ENCODE data around the gene ZP4.

Gene ZP4

DNA sequence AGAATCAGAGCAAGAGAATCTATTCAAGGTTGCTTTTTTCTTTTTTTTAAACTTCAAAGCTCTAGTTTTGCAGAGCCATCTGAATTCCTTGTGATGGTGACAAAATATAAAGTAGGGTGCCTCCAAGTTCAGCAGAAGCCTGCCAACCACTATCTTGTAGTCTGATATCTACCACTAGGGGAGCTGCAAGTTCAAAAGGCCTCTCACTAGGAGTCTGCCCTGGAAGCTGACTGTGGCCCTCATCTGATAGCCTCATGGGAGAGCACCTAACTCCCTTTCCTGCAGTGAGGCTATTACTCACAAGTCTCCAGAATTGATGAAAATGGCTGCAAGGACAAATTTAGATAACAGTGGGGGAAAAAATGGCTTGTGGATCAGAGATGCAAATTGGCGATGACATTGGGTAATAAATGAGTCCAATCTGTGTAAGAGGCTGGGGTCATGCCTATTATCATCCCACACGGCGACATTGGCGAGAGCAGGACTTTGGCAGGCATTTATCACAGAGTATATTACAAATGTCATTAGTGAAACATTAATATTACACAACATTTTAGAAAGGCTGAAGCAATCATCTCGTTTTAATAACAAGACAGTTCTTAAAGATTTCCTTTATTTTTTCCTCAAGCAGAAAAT lies 10.7 kb upstream of the ZP4 start:
- Histone ChIP-seq H3K27ac (ENCODE audit: low read length) (no peak overlapping the region), H2AFZ (ENCODE audit: low read length) (no peak overlapping the region), H3K36me3 (replicated peaks; ENCODE audit: insufficient read depth, low read length) (no peaks in the 10 kb centered on the region), H3K27me3 (replicated peaks; ENCODE audit: insufficient read depth, low read length) (no peaks in the 10 kb centered on the region), H3K4me2 (ENCODE audit: low read depth, low read length) (no peak overlapping the region), H3K9ac (ENCODE audit: low read length) (no peak overlapping the region), H3K79me2 (ENCODE audit: low read length) (no peaks in the 10 kb centered on the region), H3K4me1 (ENCODE audit: low read length) (no peaks in the 10 kb centered on the region), H4K20me1 (ENCODE audit: insufficient read depth, low read length) (no peaks in the 10 kb centered on the region), H3K4me3 (ENCODE audit: low read length) (no peak overlapping the region), H3K9me3 (replicated peaks; ENCODE audit: insufficient read depth, low read length) (no peaks in the 10 kb centered on the region), H3F3A (ENCODE audit: insufficient read depth, low read length) (no peaks in the 10 kb centered on the region), H3K9me2 (replicated peaks; ENCODE audit: insufficient read depth, low read length) (no peaks in the 10 kb centered on the region)
- DNase-seq, result peak; percentile 27
- TF ChIP-seq, protein P1, sequence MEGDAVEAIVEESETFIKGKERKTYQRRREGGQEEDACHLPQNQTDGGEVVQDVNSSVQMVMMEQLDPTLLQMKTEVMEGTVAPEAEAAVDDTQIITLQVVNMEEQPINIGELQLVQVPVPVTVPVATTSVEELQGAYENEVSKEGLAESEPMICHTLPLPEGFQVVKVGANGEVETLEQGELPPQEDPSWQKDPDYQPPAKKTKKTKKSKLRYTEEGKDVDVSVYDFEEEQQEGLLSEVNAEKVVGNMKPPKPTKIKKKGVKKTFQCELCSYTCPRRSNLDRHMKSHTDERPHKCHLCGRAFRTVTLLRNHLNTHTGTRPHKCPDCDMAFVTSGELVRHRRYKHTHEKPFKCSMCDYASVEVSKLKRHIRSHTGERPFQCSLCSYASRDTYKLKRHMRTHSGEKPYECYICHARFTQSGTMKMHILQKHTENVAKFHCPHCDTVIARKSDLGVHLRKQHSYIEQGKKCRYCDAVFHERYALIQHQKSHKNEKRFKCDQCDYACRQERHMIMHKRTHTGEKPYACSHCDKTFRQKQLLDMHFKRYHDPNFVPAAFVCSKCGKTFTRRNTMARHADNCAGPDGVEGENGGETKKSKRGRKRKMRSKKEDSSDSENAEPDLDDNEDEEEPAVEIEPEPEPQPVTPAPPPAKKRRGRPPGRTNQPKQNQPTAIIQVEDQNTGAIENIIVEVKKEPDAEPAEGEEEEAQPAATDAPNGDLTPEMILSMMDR (IDR thresholded peaks at IDR 0.05; ENCODE audit: low read length), result peak; percentile 44
- TF ChIP-seq EZH2 (optimal IDR thresholded peaks at IDR 0.05; ENCODE audit: low read depth, low read length), result no peak
- no peak for TF ChIP-seq EZH2phosphoT487 (IDR thresholded peaks at IDR 0.05; ENCODE audit: low read length)

DNA sequence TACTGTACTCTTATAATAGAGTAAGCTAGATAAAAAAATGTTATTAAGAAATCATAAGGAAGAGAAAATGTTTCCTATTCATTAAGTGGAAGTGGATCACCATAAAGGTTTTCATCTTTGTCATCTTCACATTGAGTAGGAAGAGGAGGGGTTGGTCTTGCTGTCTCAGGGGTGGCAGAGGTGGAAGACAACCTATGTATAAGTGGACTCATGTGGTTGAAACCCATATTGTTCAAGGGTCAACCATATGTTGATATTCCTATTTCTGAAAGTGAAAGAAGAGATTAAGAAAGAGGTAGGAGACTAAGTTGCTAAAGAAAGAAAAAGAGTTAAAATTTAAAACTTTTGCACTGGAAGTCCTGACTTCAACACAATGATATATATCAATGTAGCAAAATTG lies 4.9 kb upstream of the ZP4 start:
- no peak overlapping the region for H3K9ac ChIP-seq (ENCODE audit: low read length)
- H4K20me1 ChIP-seq (ENCODE audit: insufficient read depth, low read length), result no peaks in the 10 kb centered on the region
- no peak overlapping the region for H3K4me3 ChIP-seq (ENCODE audit: low read length)
- H3K36me3 ChIP-seq (replicated peaks; ENCODE audit: insufficient read depth, low read length), result no peaks in the 10 kb centered on the region
- no peak overlapping the region for H3K4me2 ChIP-seq (ENCODE audit: low read depth, low read length)
- no peak overlapping the region for H3K27ac ChIP-seq (ENCODE audit: low read length)
- DNase-seq, result peak; percentile 22
- no peaks in the 10 kb centered on the region for H3K4me1 ChIP-seq (ENCODE audit: low read length)
- no peak for TF ChIP-seq EZH2 (optimal IDR thresholded peaks at IDR 0.05; ENCODE audit: low read depth, low read length)
- TF ChIP-seq EZH2phosphoT487 (IDR thresholded peaks at IDR 0.05; ENCODE audit: low read length), result no peak
- TF ChIP-seq, protein P1 (IDR thresholded peaks at IDR 0.05; ENCODE audit: low read length), result no peak
- no peaks in the 10 kb centered on the region for H3K27me3 ChIP-seq (replicated peaks; ENCODE audit: insufficient read depth, low read length)
- H3K9me3 ChIP-seq (replicated peaks; ENCODE audit: insufficient read depth, low read length), result no peaks in the 10 kb centered on the region
- no peaks in the 10 kb centered on the region for H3K9me2 ChIP-seq (replicated peaks; ENCODE audit: insufficient read depth, low read length)
- H3F3A ChIP-seq (ENCODE audit: insufficient read depth, low read length), result no peaks in the 10 kb centered on the region
- H3K79me2 ChIP-seq (ENCODE audit: low read length), result no peaks in the 10 kb centered on the region
- no peak overlapping the region for H2AFZ ChIP-seq (ENCODE audit: low read length)

DNA sequence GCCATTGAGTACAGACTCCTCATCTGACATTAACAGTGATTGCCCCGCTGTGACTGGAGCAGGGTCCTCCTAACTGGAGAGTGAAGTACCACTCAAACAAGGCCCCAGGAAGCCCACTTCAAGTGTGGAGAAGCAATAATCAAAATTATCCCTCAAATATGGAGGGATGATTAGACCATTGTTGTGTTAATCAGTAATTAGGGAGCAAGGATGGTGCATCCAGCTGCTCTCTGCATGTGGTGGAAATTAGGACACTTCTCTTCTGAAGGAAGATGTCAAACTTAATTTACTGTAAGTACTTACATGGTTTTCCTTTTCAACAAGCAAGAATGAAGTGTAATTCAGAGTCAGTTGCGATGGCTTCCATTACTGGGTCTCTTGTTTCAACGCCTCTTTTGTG lies 3.4 kb upstream of the ZP4 start:
- H3K79me2 ChIP-seq (ENCODE audit: low read length), result no peaks in the 10 kb centered on the region
- no peaks in the 10 kb centered on the region for H3K36me3 ChIP-seq (replicated peaks; ENCODE audit: insufficient read depth, low read length)
- no peaks in the 10 kb centered on the region for H3K9me3 ChIP-seq (replicated peaks; ENCODE audit: insufficient read depth, low read length)
- H3K4me2 ChIP-seq (ENCODE audit: low read depth, low read length), result no peak overlapping the region
- no peaks in the 10 kb centered on the region for H3K4me1 ChIP-seq (ENCODE audit: low read length)
- TF ChIP-seq EZH2 (optimal IDR thresholded peaks at IDR 0.05; ENCODE audit: low read depth, low read length), result no peak
- TF ChIP-seq, protein P1 (IDR thresholded peaks at IDR 0.05; ENCODE audit: low read length), result no peak
- no peak for TF ChIP-seq EZH2phosphoT487 (IDR thresholded peaks at IDR 0.05; ENCODE audit: low read length)
- no peaks in the 10 kb centered on the region for H3K9me2 ChIP-seq (replicated peaks; ENCODE audit: insufficient read depth, low read length)
- H3F3A ChIP-seq (ENCODE audit: insufficient read depth, low read length), result no peaks in the 10 kb centered on the region
- no peak overlapping the region for H3K27ac ChIP-seq (ENCODE audit: low read length)
- no peak overlapping the region for H3K9ac ChIP-seq (ENCODE audit: low read length)
- H3K4me3 ChIP-seq (ENCODE audit: low read length), result no peak overlapping the region
- no peaks in the 10 kb centered on the region for H3K27me3 ChIP-seq (replicated peaks; ENCODE audit: insufficient read depth, low read length)
- H4K20me1 ChIP-seq (ENCODE audit: insufficient read depth, low read length), result no peaks in the 10 kb centered on the region
- DNase-seq, result no peak
- H2AFZ ChIP-seq (ENCODE audit: low read length), result no peak overlapping the region

All from MM.1S (cell line).